ENCODE data around the gene TIMMDC1. TPM values are rescaled to one million over a fixed set of nuclear protein-coding genes. Genes with fewer than 3 reads are reported as not detected.

TIMMDC1 gene
- total and polyA plus RNA-seq, 10 donors, result 33.0 to 85.7 (median 71.4) TPM

DNA sequence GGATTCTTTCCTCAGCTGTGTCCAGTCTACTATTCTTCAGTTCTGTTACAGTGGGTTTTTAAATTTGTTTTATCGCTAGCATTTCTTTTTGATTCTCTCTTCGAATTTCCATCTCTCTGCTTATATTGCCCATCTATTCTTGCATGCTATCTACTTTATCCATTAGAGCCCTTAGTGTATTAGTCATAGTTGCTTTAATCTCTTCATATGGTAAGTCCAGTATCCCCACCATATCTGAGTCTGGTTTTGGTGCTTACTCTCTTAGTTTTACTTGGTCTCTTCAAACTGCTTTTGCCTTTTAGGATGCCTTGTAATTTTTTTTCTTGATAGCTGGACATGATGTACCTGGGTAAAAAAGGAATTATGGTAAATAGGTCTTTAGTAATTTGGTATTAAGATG lies 9.1 kb downstream of the TIMMDC1 start:
- 97 to 100% (median 99%) methylated on average over 2 of the region's 2 CpGs for WGBS, 5 donors
- H3K9me3 ChIP-seq, result no peaks in the 10 kb centered on the region
- peak overlapping the region in 4 of 8 donors; percentile 57 to 74 (median 68) for H3K27ac ChIP-seq
- H3K27me3 ChIP-seq (replicated peaks in 1 of 7), result no peaks in the 10 kb centered on the region
- TF ChIP-seq POLR2AphosphoS5 (IDR thresholded peaks at IDR 0.05) (no peak), POLR2A (IDR thresholded peaks at IDR 0.05) (no peak)
- TF ChIP-seq, protein P1, sequence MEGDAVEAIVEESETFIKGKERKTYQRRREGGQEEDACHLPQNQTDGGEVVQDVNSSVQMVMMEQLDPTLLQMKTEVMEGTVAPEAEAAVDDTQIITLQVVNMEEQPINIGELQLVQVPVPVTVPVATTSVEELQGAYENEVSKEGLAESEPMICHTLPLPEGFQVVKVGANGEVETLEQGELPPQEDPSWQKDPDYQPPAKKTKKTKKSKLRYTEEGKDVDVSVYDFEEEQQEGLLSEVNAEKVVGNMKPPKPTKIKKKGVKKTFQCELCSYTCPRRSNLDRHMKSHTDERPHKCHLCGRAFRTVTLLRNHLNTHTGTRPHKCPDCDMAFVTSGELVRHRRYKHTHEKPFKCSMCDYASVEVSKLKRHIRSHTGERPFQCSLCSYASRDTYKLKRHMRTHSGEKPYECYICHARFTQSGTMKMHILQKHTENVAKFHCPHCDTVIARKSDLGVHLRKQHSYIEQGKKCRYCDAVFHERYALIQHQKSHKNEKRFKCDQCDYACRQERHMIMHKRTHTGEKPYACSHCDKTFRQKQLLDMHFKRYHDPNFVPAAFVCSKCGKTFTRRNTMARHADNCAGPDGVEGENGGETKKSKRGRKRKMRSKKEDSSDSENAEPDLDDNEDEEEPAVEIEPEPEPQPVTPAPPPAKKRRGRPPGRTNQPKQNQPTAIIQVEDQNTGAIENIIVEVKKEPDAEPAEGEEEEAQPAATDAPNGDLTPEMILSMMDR (IDR thresholded peaks at IDR 0.05 in 8 of 11, conservative IDR thresholded peaks at IDR 0.05 in 3 of 11), result no peak
- no peak overlapping the region for H3K4me3 ChIP-seq
- intact Hi-C loops (cut with DNase I; ENCODE audit: low total_unique reads), result no loop called here
- peaks cover 0 to 96% (median 23%) of the 10 kb centered on the region in 6 donors for H3K36me3 ChIP-seq
- H3K4me1 ChIP-seq, result peaks cover 0 to 51% (median 12%) of the 10 kb centered on the region in 6 donors
- DNase-seq, result no peak

DNA sequence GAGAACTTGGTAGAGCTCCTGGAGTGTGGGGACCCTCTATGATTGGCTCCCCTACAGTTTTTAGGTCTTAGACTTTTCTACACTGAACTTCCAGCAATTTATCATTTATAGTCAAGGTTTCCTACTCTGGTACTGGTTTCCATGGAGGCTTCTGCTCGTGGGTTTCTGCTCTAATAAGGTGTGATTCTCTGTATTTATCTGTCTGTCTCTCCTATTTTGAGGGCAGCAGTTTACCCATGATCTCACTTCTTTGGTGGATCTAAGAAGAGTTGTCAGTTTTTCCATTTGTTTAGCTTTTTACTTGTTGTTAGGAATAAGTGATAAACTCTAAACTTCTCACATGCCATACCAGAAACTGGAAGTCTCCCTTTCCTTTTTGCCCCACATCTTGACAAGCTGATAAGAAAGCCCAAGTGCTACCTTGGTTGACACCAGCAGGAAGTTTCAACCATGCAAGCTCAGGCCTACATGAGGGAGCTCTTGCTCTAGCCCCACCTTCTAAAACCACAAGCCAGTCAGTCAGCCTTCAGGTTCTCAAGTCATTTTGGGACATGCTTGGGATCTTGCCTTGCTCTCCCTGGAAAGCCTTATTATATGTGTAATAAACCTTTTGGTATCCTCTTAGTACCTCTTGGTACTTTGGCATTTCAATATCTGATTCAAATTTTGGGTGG lies 10.0 kb downstream of the TIMMDC1 start:
- H3K4me3 ChIP-seq, result no peak overlapping the region
- TF ChIP-seq POLR2AphosphoS5 (IDR thresholded peaks at IDR 0.05), result no peak
- TF ChIP-seq, protein P1 (IDR thresholded peaks at IDR 0.05 in 8 of 11, conservative IDR thresholded peaks at IDR 0.05 in 3 of 11), result no peak
- H3K27me3 ChIP-seq (replicated peaks in 1 of 7), result no peaks in the 10 kb centered on the region
- peaks cover 0 to 42% (median 12%) of the 10 kb centered on the region in 6 donors for H3K4me1 ChIP-seq
- H3K27ac ChIP-seq, result no peak overlapping the region
- no peak for DNase-seq
- H3K36me3 ChIP-seq, result peaks cover 0 to 96% (median 28%) of the 10 kb centered on the region in 6 donors
- WGBS, 5 donors, result 24 to 44% (median 36%) methylated on average over 1 of the region's 1 CpG
- H3K9me3 ChIP-seq, result no peaks in the 10 kb centered on the region
- intact Hi-C loops (cut with DNase I; ENCODE audit: low total_unique reads), result no loop called here

DNA sequence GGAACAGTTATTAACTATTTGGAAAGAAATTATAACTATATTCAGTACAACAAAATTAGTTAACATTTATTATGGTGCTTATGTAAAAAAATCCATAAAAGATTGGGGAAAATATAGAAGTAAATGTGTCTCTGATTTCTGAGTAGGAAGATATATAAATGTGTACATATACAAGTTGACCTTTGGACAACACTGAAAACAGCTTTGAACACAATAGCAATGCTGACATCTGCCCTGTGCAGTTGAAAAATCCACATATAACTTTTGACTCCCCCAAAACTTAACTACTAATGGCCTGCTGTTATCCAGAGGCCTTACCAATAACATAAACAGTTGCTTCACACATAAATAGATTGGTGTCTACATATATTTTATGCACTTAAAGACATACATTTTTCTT lies 12.3 kb downstream of the TIMMDC1 start:
- Histone ChIP-seq H3K4me3 (no peak overlapping the region), H3K27ac (no peak overlapping the region), H3K36me3 (peaks cover 0 to 97% (median 40%) of the 10 kb centered on the region in 6 donors), H3K9me3 (no peaks in the 10 kb centered on the region), H3K27me3 (replicated peaks in 1 of 7) (no peaks in the 10 kb centered on the region), H3K4me1 (peaks cover 0 to 30% (median 11%) of the 10 kb centered on the region in 6 donors)
- intact Hi-C loops (cut with DNase I; ENCODE audit: low total_unique reads), result no loop called here
- TF ChIP-seq, protein P1 (IDR thresholded peaks at IDR 0.05 in 8 of 11, conservative IDR thresholded peaks at IDR 0.05 in 3 of 11), result no peak
- TF ChIP-seq POLR2A (IDR thresholded peaks at IDR 0.05) (no peak), POLR2AphosphoS5 (IDR thresholded peaks at IDR 0.05) (no peak)
- no peak for DNase-seq

DNA sequence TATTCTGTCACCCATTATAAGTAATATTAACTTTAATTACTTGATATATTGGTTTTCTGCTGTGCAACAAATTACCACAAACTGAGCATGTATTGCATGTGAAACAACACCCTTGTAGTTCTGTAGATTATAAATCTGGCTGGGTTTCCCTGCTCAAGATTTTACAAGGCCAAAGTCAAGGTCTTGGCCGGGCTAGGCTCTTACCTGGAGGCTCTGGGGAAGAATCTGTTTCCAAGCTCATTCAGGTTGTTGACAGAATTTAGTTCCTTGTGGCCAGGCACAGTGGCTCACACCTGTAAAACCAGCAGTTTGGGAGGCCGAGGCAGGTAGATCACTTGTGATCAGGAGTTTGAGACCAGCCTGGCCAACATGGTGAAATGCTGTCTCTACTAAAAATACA lies 16.3 kb downstream of the TIMMDC1 start:
- 70 to 100% (median 93%) methylated on average over 2 of the region's 2 CpGs for WGBS, 5 donors
- no peak for DNase-seq
- Histone ChIP-seq H3K4me3 (no peak overlapping the region), H3K27ac (no peak overlapping the region), H3K36me3 (peaks cover 4 to 99% (median 68%) of the 10 kb centered on the region in 6 donors), H3K27me3 (replicated peaks in 1 of 7) (no peaks in the 10 kb centered on the region), H3K4me1 (no peaks in the 10 kb centered on the region), H3K9me3 (no peaks in the 10 kb centered on the region)
- intact Hi-C loops (cut with DNase I; ENCODE audit: low total_unique reads), result no loop called here
- no peak for TF ChIP-seq POLR2AphosphoS5 (IDR thresholded peaks at IDR 0.05)
- TF ChIP-seq, protein P1 (IDR thresholded peaks at IDR 0.05 in 8 of 11, conservative IDR thresholded peaks at IDR 0.05 in 3 of 11), result no peak
- no peak for TF ChIP-seq POLR2A (IDR thresholded peaks at IDR 0.05)

Data from spleen (tissue), 11 donors.